ENCODE data around the gene CDO1. TPM values are rescaled to one million over a fixed set of nuclear protein-coding genes. Genes with fewer than 3 reads are reported as not detected.
A peak's percentile ranks its signal among the peaks of the same experiment; 100 is the strongest.

The CDO1 gene
- total RNA-seq, 4 donors from 2014 or later = 2.5 to 26.0 (median 16.8) TPM

GRCh38 chr5:115815693-115816225, 700 bp downstream of the CDO1 start:
- 5% methylated on average over 27 of the region's 48 CpGs for WGBS
- H3K4me3 ChIP-seq = peak overlapping the region; percentile 62 to 70 (median 68)
- H3K4me1 ChIP-seq = peaks cover 15 to 28% (median 22%) of the 10 kb centered on the region in 4 donors
- TF ChIP-seq POLR2AphosphoS5 (IDR thresholded peaks at IDR 0.05) (no peak), EP300 (IDR thresholded peaks at IDR 0.05) (no peak), POLR2A (IDR thresholded peaks at IDR 0.05; ENCODE audit: low read depth) (no peak)
- TF ChIP-seq, protein P1, sequence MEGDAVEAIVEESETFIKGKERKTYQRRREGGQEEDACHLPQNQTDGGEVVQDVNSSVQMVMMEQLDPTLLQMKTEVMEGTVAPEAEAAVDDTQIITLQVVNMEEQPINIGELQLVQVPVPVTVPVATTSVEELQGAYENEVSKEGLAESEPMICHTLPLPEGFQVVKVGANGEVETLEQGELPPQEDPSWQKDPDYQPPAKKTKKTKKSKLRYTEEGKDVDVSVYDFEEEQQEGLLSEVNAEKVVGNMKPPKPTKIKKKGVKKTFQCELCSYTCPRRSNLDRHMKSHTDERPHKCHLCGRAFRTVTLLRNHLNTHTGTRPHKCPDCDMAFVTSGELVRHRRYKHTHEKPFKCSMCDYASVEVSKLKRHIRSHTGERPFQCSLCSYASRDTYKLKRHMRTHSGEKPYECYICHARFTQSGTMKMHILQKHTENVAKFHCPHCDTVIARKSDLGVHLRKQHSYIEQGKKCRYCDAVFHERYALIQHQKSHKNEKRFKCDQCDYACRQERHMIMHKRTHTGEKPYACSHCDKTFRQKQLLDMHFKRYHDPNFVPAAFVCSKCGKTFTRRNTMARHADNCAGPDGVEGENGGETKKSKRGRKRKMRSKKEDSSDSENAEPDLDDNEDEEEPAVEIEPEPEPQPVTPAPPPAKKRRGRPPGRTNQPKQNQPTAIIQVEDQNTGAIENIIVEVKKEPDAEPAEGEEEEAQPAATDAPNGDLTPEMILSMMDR (IDR thresholded peaks at IDR 0.05) = no peak
- peaks cover 0 to 34% (median 2%) of the 10 kb centered on the region in 4 donors for H3K27me3 ChIP-seq
- DNase-seq (ENCODE audit: extremely low spot score) = no peak
- peak overlapping the region; percentile 80 to 88 (median 82) for H3K27ac ChIP-seq (replicated peaks in 1 of 4)
- no peaks in the 10 kb centered on the region for H3K36me3 ChIP-seq
- intact Hi-C loops (cut with DNase I) = no loop called here
- H3K9me3 ChIP-seq = no peaks in the 10 kb centered on the region

- Histone ChIP-seq H3K4me1 (peaks cover 15 to 28% (median 22%) of the 10 kb centered on the region in 4 donors), H3K27ac (replicated peaks in 1 of 4) (peak overlapping the region in 1 of 4 donors; percentile 88), H3K36me3 (no peaks in the 10 kb centered on the region), H3K27me3 (peaks cover 0 to 34% (median 2%) of the 10 kb centered on the region in 4 donors), H3K9me3 (no peaks in the 10 kb centered on the region), H3K4me3 (peak overlapping the region; percentile 62 to 70 (median 68))
- WGBS = 39% methylated on average over 21 of the region's 21 CpGs
- intact Hi-C loops (cut with DNase I) = no loop called here
- TF ChIP-seq POLR2AphosphoS5 (IDR thresholded peaks at IDR 0.05) (no peak), EP300 (IDR thresholded peaks at IDR 0.05) (no peak), POLR2A (IDR thresholded peaks at IDR 0.05; ENCODE audit: low read depth) (no peak)
- TF ChIP-seq, protein P1 (IDR thresholded peaks at IDR 0.05) = no peak
- DNase-seq (ENCODE audit: extremely low spot score) = no peak
Measured at GRCh38 chr5:115815006-115815692, 1.3 kb downstream of the CDO1 start.

DNA sequence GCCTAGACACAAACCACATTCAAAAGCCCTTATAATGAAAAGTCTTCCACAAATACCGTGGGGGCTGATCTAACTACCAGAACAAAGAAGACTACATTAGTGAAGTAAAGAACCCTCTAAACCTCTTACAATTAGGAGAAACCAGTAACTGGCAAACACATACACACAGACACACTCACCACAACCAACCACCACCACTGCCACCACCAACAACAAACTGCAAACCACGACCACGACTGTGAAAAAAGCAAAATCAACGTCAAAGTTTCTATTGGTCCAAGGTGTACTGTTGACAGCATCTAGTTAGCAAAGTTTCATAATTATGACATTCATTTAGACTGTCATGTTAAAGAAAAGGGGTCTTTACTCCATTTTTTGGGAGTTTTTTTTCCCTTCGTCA, 2.7 kb downstream of the CDO1 start:
- 89% methylated on average over 5 of the region's 5 CpGs for WGBS
- Histone ChIP-seq H3K36me3 (no peaks in the 10 kb centered on the region), H3K9me3 (no peaks in the 10 kb centered on the region), H3K4me3 (no peak overlapping the region), H3K4me1 (peaks cover 15 to 28% (median 22%) of the 10 kb centered on the region in 4 donors), H3K27ac (replicated peaks in 1 of 4) (no peak overlapping the region), H3K27me3 (peaks cover 0 to 34% (median 2%) of the 10 kb centered on the region in 4 donors)
- DNase-seq (ENCODE audit: extremely low spot score) = no peak
- intact Hi-C loops (cut with DNase I) = no loop called here
- TF ChIP-seq POLR2AphosphoS5 (IDR thresholded peaks at IDR 0.05) = no peak
- no peak for TF ChIP-seq EP300 (IDR thresholded peaks at IDR 0.05)
- TF ChIP-seq POLR2A (IDR thresholded peaks at IDR 0.05; ENCODE audit: low read depth) = no peak
- TF ChIP-seq, protein P1 (IDR thresholded peaks at IDR 0.05) = no peak

GRCh38 chr5:115812372-115812771, 4.1 kb downstream of the CDO1 start:
- H3K27me3 ChIP-seq = peaks cover 0 to 34% (median 2%) of the 10 kb centered on the region in 4 donors
- no peak for DNase-seq (ENCODE audit: extremely low spot score)
- no peak overlapping the region for H3K27ac ChIP-seq (replicated peaks in 1 of 4)
- no peaks in the 10 kb centered on the region for H3K9me3 ChIP-seq
- TF ChIP-seq POLR2AphosphoS5 (IDR thresholded peaks at IDR 0.05) = no peak
- TF ChIP-seq EP300 (IDR thresholded peaks at IDR 0.05) = no peak
- TF ChIP-seq, protein P1 (IDR thresholded peaks at IDR 0.05) = no peak
- no peak for TF ChIP-seq POLR2A (IDR thresholded peaks at IDR 0.05; ENCODE audit: low read depth)
- intact Hi-C loops (cut with DNase I) = no loop called here
- H3K4me3 ChIP-seq = no peak overlapping the region
- peaks cover 15 to 27% (median 22%) of the 10 kb centered on the region in 4 donors for H3K4me1 ChIP-seq
- WGBS = 94% methylated on average over 1 of the region's 1 CpG
- H3K36me3 ChIP-seq = no peaks in the 10 kb centered on the region

Data from esophagus muscularis mucosa (tissue), 4 donors.